ENCODE results near the gene ASXL1.

DNA sequence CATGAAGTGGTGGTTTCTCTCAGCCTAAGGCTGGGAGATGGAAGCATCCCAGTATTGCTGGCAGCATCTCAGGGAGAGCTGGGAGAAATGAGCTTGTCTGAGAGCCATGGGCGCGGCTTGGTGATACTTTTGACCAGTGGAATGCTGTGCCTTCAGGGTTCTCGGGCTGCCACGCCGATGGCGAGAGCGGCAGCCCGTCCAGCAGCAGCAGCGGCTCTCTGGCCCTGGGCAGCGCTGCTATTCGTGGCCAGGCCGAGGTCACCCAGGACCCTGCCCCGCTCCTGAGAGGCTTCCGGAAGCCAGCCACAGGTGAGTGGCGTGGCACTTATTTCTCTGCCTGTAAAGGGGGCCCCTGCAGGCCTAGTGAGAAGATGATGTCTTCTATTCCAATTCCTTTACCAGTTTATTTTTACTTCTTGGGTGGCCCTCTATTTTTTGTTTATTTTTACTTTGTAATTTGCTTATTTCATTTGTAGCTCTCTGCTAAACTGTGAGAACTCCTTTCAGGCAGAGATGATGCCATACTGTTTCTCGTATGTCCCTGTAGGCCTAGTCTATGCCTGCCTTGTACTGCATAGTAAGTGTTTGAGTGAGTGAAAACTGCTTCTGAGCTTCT lies 71.7 kb downstream of the ASXL1 start:
- TF ChIP-seq CTCF (IDR thresholded peaks at IDR 0.05): no peak
- TF ChIP-seq POLR2A (IDR thresholded peaks at IDR 0.05): no peak
